ENCODE results near the gene URAD.
"Not testable (repeated sequence)": the region's sequence is repeated elsewhere in the genome, so short reads cannot be mapped to it uniquely, and the experiment has no call there.

The URAD gene

DNA sequence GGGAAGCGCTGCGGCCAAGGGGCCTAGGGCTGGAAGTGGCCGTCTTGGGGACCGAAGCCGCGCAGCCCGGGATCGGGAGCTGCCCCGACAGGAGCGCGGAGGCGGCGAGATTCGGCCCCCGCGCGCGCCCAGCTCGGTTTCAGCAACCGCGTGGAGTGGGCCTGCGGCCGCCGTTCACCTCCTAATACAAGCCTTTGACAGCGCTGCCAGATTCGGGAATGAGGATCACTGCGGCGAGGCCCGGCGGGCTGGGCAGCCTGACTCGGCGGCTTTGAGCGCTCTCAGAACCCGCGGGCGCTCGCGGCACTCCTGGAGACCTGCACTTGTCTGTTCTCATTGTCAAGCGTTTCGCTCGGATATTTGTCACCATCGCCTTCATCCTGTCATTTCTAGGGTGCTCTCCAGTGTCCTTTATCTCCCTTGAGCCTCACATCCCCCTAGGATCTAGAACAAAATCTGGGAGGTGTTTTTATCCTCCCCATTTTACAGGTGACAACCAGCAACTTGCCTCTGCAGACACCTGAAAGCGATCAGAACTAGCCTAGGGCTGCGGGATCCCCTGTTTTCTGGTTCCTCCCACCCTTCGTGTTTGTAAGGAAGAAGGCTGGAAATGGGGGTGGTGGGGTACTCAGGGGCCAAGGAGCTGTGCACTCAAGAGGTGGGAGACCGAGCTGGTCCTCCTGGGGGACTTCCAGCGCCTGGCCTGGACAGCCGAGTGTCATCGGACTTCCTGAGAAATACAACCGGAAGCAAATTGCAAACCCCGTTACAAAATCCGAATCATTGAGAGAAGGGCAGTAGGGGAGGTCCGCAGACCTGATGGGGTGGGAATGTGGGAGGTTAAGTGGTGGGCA is 17.9 kb downstream of the URAD start:
- DNase-seq (ENCODE audit: low read depth in 2 of 2), result no peak

DNA sequence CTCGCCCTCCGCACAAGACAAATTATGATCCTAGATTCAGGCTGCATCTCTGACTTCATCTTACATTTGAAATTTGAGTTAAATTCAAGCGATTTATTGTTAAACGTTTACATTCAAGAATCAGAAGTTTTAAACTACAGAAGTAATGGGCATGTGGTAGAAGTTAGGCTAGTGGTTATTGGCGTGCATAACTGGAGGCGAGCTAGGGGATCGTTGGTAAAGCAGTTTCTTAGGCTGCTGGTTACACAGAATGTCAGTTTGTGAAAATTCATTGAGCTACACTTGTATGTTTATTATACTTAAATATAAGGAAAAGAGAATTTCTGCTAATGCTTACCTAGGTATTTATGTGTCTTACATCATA is 18.6 kb downstream of the URAD start:
- DNase-seq (ENCODE audit: low read depth in 2 of 2), result no peak

DNA sequence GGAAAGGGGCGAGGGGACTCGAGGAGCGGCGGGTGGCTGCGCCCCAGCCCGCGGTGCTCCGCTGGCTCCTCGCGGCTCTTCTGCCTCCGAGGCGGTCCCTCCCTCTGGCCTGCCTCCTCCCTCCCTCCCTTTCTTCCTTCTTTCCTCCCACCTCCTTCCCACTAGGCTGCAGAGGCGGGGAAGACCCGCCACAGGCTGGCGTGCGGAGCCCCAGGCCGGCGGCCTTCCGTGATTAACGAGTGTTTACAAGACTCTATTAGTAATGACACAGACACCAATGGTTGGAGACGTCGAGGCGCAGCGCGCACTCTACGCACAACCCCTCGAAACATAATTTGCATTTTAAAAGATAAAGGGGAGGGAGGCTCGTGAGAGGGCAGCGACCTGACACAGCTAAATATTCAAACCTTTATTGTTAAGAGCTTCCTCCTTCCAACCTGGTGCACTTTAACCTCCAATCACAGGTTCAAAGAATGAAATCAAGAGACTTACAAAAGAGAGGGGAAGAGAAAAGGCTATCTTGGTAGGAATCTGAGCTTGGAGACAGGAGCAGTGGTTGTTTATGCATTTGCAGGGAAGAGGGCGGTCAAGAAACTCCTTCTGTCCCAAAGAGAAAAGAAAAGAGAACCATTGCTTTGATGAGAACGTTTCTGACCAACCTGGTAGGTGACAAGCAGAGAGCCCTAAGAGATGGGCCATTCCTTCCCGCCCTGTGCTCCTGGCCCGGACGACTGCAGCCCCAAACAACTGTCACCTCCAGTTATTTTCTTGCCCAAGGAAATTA is 19.2 kb downstream of the URAD start, which contains the start of gene CDX2:
Gene CDX2, minus strand, starts transcription at position 234 of the 784 bp plus-strand sequence. CDS start 309 bp downstream, outside the sequence.
- DNase-seq (ENCODE audit: low read depth in 2 of 2), result no peak

DNA sequence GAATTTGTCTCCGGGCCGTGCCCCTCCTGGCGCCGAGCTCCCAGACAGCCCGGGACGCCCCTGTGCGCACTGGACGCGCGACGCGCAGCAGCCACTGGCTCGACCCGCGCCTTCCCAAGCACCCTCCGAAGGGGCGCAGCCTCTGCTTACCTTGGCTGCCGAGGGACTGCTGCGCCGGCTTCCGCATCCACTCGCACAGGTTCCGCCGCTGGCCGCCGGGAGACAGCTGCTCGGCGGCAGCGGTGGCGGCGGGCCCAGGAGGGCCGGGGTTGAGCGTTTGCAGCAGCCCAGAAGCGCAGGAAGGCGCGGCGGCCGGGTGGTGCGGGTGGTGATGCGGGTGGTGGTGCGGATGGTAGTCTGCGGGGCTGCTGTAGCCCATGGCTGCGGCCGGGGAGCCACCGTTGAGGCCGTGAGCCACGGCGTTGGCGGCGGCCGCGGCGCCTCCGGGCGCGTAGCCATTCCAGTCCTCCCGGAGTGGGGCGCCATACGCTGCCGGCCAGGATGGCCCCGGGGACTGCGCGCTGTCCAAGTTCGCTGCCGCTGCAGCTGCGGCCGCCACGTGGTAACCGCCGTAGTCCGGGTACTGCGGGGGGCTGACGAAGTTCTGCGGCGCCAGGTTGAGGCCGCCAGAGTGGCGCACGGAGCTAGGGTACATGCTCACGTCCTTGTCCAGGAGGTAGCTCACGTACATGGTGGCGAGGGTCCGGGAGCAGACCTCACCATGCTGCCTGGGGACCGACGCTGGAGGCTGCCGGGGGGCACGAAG is 20.0 kb downstream of the URAD start:
- no peak for DNase-seq (ENCODE audit: low read depth in 2 of 2)

DNA sequence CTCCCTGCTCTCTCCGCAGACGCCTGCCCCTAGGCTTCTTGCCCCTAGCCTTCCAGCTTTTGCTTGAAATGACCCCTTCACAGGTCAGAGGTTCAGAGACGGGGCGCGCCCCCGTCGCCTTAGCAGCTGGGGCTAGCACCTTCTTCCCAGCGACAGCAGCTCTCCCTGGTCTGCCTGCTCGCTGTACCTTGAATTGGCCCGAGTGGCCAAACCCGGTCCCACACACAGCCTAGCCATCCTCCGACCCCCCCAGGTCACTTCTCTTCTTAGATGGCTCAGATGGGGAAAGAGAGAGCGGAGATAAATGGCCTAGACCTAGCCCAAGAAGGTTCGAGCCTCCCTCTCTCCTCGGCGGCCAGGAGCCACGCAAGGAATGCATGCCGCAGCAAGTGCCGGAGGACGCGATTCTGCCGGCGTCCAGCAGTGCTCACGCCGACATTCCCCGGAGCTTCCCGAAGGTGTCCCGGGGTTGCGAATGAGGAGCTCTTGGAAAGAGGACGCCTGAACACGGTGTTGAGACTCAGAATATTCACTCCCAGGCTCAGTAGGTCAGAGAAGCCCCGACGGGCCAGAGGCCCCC is 20.7 kb downstream of the URAD start:
- no peak for DNase-seq (ENCODE audit: low read depth in 2 of 2)

DNA sequence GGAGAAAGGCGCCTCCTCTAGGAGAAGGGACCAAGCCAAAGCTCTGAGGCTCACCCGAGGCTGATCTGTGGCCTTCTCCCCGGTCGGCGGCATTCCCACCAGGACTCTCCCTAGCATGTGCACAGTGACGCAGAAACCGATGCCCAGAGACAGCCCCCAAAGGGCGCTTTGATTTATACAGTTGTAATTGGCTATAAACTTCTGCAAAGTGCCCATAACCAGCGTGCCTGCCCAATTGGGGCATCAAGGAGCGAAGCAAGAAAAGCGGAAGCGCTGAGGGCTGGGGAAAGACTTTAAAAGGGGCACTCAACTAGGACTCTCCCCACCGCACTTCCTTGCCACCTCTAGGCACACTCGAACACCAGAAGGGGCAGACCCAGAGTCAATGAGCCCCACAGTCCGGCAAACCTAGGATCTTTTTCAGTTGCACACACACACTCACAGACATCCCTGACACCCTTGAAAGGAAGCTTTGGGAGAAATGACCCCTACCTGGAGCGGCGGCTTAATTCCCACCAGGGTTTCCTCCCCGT is 21.2 kb downstream of the URAD start:
- DNase-seq (ENCODE audit: low read depth in 2 of 2), result no peak

DNA sequence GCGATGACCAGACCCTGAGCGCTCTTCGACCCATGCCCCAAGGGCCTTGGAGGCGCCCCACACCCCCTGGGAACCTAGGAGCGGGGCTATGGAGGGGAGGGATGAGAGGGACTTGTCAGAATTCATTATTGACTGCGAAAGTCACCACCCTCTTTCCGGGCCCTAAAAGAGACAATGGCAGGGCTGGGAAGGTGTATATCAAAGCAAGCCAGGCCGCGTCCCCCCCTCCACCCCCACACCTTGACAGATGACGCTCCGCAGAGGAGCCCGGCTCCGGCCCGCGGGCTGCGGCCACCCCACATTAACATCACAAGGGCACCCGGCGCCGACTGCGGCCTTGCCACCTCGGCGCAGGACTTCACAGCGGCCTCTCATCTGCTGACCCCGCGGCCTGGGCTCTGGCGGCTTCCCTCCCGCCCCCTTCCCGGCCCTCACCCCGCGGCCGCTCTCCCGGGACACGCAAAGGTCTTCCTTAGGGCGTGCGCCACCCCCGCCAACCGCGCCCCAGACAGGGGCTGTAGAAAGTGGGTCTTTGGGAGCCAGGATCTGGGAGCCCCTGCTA is 21.8 kb downstream of the URAD start:
- DNase-seq (ENCODE audit: low read depth in 2 of 2), result no peak

DNA sequence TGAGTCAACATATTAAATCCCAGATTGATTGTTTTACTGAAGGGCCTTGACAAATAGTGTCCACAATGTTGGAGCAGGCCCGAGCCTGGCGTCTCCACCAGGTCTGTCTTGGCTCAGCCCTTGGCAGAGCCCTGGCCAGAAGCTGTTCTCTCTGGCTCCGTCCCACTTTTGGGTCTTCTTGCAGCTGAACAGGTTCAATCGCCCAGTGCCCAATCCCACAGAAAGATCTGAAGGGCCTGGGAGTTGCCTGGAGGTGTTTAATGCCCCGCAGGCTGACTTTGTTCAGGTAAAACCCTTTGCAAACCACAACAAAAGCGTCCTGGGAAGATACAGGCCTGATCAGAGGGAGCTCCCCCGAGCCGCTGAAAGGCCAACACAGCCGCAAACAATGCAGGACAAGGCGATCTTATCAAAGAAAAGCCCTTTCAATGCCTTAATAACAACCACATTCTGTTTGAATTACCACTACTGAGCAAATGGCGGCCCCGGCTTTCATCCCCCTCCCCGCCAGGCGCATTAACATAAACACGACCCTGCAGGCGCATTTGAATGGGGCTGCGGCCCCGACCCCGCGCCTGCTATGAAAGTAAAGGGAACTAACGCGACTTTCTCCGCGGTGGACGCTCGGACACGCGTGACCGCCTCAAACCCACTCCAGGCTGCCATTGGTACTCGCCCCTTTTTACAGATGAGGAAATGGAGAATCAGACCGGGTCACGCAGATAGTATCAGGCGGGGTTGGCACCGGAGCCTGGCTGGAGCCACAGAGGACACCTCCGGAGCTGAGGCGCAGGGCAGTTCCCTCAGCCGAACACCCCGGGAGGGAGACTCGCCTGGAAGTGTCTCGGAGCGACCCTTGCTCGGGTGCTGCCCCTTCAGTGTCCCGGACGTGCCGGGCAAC is 22.5 kb downstream of the URAD start:
- no peak for DNase-seq (ENCODE audit: low read depth in 2 of 2)

DNA sequence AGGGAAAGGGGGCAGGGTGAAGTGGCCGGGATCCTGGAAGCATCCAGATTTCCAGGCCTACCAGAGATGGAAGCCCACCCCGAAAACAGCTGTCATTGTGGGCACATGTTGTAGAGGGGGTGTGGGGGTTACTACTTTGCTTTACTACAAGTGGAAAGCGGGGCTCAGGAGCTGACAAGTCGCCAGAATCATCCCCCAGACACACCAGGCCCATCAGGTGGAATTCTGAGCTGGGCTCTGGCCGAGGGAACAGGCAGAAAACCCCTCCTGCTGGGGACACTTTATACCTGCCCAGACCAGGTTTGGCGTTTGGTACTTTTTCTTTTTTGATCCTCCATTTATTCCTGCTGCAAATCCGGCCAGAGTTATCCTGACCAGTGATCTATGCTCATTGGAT is 23.2 kb downstream of the URAD start:
- no peak for DNase-seq (ENCODE audit: low read depth in 2 of 2)

DNA sequence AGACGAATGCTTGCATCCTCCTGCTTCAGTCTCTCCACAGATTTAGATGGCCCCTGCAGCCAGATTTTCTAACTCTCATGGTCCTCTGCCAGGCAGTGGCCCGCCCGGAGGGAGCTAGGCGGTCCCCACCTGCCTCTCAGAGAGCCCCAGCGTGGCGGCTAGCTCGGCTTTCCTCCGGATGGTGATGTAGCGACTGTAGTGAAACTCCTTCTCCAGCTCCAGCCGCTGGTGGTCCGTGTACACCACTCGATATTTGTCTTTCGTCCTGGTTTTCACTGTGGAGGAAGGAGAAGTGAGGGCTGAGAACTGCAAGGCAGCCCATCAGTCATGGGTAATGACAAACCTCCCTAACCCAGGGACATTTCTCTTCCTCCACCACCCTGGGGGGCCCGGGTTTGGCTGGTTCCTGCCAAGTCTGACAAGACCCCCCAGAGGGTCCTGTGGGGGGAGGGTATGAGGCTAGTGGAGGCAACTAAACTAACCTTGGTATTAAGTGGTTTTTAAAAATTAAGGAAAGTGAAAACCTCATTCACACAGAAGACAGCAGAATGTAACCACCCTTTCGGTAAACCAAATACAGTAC is 23.7 kb downstream of the URAD start:
- DNase-seq (ENCODE audit: low read depth in 2 of 2), result no peak

DNA sequence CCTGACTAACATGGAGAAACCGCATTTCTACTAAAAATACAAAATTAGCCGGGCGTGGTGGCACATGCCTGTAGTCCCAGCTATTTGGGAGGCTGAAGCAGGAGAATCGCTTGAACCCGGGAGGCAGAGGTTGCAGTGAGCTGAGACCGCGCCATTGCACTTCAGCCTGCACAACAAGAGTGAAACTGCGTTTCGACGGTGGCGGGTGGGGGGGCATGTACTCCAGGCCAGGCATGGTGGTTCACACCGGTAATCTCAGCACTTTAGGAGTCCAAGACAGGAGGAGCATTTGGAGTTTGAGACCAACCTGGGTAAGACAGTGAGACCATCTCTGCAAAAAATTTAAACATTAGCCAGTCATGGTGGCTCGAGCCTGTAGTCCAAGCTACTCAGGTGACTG is 24.3 kb downstream of the URAD start:
- DNase-seq (ENCODE audit: low read depth in 2 of 2), result not testable (repeated sequence)

DNA sequence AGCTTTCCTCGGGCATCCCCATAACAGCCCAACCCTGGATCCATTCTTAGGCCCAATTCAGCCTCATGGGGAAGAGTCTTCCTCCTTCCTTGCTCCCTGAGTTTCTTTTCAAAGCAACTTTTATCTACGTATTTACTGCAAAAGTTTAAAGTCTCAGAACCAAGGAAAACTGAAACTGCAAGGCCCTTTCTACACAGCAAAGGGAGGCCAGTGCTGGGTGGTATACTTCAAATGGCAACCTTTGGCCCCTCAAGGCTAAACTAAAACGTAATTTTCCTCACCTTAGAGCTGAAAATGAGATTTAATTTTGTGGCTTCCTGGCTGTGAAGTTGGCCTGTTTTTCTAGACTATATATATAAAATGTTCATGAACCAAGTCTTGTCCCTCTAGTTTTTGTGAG is 25.0 kb downstream of the URAD start:
- DNase-seq (ENCODE audit: low read depth in 2 of 2), result no peak

DNA sequence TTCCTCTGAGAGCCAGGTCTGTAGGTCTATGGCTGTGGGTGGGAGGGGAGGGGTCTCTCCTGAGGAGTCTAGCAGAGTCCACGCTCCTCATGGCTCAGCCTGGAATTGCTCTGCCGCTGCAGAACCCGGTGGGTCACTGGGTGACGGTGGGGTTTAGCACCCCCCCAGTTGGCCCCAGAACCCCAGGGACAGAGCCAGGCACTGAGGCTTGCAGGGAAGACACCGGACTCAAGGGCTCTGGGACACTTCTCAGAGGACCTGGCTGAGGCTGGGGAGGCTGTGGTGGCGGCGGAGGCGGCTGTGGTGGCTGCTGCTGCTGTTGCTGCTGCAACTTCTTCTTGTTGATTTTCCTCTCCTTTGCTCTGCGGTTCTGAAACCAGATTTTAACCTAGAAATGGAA is 25.5 kb downstream of the URAD start:
- no peak for DNase-seq (ENCODE audit: low read depth in 2 of 2)

DNA sequence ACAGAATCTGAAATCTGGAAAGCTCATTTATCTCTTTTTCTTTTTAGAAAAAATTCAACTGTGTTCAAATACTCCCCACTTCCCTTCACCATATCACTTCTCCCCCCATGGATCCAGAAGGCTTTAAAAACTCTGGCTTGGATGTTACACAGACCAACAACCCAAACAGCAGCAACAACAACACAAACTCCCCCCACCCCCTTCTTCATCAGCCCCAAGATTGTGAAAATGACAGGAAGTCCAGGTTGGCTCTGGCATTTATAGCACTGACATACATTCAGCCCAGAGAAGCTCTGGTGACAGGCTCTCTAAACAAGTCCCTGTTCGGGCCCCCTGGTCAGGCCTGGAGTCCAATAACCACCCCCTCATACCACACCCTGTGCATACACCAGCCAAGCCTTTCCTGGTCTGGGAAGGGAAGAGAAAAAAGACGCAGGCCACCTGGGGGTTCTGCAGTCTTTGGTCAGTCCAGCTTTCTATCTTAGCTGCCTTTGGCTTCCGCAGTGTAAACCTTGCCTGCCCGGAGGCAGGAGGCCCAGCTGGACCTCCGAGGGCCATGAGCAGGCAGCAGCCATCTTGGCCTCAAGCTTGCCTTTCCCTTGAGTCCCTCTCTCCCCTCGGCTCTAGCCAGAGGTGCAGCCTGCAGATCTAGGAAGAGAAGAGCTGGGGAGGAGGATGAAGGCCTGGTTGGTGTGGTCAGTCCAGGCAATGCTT is 26.2 kb downstream of the URAD start:
- no peak for DNase-seq (ENCODE audit: low read depth in 2 of 2)

DNA sequence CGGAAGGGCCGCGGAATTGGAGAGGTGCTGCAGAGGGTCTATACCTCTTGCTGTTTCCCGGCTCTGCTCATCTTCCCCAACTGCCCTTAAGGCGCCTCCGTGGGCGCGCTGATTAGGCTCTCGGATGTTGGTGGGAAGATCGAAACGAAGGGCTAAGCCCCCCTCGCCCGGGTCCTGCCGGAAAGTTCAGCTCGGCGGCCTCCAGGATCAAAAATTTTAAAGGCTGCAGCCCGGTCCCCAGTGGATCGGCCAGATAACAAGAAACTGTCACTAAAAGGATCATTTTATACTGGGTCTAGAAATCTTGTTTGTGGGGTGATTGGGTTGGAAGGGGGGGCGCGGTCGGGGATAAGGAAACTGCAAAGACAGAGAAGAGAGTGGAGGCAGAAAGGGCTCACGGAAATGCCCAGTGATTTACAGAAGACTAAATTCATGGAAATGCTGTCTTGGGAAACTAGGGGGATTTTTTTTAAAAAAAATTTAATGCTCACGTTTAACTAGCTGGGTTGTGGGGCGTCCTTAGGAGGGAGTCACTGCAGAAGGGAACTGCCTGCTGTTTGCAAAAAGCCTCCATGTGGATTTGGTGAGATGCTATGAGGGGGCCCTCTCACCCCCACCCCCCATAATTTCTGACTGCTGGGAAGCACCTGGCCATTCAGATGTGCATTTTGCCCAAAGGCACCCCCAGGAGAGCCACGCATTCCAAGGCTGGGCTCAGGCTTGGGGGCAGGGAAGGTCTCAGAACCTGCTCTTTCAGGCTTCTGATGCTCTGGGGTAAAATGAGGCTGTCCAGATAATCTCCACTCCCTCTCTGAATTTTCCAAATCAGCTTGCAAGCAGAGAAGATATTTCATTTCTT is 27.0 kb downstream of the URAD start:
- DNase-seq (ENCODE audit: low read depth in 2 of 2), result no peak

DNA sequence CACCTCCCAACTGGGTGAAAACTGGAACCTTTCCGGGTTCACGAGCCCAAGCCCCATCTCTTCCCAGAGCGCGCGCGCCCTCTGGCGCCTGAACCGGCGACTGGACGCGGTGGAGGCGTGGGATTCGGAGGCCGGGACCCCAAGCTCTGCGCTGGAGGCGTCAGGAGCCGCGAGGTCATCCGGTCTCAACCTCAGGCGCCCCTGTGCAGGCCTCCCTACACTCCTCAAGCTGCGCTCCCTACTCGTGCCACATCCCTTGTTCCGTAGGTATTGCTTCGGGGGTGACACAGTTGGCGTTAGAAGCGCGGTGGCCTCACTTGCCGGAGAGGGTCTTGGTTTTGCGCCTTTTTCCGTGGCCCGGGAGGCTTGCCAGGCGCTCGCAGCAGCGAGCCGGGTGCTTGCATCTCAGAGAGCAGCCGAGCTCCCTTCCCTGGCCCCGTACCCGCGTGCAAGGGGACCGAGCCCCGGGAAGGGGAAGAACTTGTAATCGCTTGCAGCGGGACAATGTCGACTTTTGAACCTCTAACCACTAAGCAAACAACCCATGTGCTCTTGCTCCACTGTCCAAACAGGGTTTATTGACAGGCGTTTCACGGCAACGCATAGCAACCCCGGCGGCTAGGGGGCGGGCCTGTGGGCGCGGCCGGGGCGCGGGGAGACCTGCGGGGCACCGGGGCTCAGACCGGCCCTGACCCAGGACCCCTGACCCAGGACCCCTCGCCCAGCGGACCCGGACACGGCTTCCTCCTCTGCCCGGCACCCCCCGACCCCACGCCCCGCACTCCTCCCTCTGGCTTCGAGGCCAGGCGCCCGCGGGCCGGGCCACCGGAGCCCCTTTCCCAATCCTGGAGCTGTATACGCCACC is 27.9 kb downstream of the URAD start:
- no peak for DNase-seq (ENCODE audit: low read depth in 2 of 2)

DNA sequence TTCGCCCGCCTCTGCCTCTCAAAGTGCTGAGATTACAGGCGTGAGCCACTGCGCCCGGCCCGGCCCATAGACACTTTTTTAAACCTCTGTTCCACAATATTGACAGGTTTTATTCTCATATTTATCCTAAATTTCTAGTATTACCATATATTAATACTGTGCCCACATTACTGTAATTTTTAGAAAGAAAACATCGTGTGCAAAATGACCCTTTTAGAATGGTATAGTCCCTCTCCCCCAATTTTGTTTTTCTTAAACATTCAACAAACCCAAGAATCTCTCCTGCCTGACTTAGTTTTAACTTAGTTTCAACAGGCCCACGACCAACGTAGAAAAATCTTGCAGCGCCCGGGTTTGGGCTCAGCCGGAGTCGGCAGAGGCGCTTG is 28.5 kb downstream of the URAD start:
- DNase-seq (ENCODE audit: low read depth in 2 of 2), result no peak
